NOMO-1 (cell line): ENCODE measurements around the gene SIK1.
"Not testable (repeated sequence)": the region's sequence is repeated elsewhere in the genome, so short reads cannot be mapped to it uniquely, and the experiment has no call there.

Experiments used
- DNase-seq, 2 experiments: peaks; one replicate each; lab custom pipeline; 2025; ENCODE audit not compliant: unreplicated experiment in 2 of 2; lab: John Stamatoyannopoulos, UW

Gene SIK1

DNA sequence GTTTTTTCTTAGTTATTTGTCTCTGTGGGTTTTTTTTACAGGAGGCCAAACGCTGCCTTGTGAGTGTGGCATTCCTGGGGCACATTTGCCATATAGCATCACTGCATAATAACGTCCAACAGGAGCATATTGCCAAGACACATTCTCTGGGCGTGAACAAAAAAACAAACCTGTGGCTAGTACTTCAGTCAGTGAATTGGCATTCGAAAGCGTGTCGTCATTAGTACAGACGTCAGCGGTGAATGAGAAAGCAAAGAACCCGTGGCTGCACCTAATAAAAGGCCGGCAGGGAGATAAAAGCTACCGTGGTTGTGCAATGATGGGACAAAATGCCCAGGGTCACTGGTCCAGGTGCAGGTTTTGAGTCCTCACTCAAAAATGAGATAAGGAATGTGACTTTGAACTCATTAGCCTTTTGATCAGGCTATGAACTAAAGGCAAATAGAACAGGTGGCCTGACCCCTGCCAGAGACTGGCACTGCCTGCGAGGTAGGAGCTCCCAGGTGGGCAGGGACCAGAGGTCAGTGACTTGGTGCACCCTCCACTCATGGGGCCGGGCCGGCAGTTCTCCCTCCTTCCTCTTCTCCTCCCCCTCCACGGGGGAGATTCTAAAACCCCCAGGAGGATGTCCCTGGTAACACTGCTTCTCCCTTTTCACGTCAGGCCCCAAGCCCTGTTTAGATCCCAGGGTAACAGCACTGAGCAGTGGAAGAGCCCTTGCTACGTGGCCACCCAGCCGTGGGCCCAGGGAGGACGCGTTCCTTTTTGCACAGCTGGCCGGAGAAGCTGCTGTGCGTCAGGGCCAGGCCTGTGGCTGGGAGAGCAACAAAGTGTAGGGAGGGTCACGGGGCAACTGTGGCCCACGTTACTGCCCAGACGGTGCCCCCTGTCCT lies 14.2 kb upstream of the SIK1 start:
- not testable (repeated sequence) for DNase-seq

DNA sequence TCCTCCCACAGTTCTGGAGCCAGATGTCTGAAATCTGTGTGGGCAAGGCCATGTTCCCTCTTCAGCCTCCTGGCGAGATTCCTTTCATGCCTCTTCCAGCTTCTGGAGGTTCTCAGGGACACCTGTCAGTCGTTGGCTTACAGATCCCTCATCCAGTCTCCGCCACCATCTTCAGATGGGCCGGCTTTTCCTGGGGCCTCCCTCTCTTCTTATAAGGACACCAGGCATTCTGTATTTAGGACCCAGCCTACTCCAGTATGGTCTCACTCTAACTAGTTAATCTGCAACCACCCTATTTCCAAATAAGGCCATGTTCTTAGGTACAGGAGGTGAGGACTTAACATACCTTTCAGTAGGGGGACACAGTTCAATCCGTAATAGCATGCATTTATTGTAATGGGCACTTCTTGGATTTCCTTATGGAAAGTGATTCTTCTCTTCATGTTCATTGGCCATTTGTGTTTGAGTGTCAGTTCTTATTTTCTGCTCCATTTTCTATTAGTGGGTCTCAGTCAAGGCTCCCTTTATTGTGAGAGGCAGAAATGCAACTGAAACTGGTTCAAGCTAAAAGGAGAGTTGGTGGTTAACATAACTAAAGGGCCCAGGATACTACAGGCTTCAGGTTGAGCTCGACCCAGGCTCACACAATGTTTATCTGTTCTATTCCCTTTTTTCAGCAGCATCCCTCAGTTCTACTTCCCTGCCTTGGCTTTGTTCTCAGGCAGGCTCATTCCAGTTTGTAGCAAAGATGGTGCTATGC lies 12.6 kb upstream of the SIK1 start:
- not testable (repeated sequence) for DNase-seq

DNA sequence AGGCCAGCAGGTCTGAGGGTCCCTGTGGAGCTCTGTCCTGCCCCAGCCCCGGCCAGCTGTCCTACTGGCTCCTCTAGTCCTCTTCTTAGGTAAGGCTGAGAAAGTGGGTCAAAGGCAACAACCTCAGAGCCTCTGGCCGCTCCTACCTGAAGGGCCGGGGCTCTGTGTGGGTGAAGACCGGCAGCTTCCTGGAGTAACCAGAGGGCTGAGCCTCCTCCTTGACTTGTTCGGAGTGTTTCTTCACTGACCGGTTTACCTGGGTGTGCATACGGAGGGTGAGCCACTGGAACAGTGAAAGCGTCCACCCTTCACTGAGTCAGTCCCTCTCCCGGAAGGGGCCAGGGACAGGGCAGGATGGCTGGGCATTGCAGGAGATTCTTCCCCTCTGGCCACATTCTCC lies 9.3 kb upstream of the SIK1 start:
- DNase-seq = not testable (repeated sequence)

DNA sequence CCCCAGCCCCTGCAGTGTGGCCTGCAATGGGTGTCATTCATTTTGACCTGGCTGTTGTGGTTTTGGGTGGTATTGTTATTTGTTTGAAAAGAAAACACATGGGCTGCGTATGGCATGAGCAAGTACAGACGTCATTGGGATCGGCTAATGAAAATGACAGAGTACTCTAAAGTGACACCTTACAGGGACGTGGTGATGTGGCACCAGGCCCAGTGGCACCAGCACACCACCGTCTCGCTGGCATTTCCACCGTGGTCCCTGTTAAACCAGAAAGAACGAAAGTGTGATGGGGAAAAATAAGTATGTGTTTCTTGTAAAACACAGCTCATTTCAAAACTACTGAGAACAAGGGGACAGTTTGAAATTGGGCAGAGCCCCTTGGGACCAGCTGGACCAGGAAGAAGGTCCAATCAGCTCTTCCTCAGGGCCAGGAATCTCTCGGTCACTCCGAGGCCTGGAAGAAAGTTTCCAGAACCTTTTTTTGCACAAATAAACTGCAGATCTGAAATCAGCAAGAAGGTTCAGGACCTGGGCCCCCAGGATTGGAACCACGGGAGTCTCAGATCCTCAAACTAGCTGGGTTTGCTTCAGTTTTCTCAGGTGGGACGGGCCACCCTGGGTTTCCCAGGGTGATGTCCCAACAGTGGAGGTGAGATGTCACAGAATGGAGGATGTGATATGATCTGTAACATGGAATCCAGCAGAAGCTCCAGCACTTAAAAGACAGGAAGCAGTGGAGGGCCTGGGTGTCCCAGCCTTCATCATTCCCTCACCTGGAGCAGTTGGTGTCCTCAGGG lies 6.6 kb upstream of the SIK1 start:
- DNase-seq = not testable (repeated sequence)

DNA sequence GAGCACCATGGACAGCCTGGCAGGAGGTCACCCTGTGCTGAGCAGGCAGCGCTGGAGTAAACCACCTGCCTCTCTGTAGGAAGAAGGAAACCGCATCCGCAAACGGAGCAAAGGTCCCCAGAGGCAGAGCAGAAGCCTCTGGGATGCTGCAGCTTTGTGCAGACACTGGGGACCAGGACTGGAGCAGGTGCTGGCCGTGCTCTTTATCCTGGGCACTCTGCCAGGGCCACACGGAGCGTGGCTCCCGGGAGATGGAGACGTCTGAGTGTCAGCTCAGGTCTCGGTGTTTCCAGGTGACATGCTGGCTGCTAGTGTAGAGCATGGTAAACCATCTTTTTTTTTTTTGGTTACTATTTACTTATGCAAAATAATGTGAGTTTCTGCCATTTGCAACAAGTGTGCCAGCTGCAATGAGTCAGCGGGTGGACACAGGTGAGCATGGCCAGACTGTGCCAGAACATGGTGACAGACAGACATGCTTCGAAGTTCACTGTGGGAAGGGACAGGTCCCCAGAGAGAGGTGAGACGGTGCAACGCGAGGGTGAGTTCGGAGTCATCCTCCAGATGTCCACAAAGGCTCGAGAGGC lies 4.0 kb upstream of the SIK1 start:
- not testable (repeated sequence) for DNase-seq

DNA sequence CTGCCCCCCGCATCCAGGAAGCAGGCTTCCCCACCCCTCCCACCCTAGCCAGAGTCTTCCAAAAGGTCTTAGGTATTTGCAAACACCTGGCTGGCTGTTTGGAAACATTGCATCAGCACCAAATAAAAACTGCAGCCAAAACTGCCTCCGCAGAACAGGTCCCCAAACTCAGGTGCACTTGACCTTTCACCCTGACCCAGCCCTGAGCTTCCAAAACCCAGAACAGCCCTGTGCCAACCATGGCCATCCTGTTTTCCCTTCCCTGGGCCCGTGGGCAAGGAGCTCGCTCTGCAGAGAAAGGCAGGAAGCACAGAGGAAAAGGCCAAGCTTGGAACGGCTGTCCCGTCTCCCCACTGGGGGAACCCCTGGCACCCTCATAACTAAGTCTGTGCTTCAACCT lies 2.0 kb upstream of the SIK1 start:
- not testable (repeated sequence) for DNase-seq

DNA sequence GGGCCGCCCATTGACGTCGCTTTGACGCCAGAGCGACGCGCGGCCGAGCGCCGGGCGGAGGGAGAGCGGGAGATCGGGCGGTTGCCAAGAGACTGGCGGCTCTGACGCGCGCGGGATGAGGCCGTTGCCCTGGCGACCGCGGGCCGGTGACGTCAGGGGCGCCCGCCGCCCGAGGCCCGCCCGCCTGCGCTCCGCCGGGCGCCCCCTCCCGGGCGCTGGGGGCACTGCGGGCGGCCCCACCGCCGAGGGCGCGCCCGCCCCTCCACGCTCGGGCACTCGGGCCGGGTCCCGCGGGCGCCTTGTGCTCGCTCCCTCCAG lies 270 bp upstream of the SIK1 start:
- not testable (repeated sequence) for DNase-seq

DNA sequence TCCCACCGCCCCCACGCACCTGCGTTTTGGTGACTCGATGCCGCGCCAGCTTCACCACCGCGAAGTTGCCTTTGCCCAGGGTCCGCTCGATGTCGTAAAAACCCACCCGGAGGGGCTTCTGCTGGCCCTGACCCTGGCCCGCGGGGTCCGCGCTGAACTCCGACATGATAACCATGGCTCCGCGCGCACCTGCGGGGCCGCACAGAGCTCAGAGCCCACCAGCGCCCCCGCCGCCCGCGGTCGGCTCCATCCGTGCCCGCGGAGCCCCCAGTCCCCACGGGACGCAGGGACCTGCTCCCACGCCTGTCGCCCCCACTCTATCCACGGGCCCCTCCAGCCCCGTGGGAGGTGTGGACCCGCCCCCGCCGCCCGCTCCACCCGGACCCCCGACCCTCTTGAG lies 927 bp downstream of the SIK1 start:
- DNase-seq = not testable (repeated sequence)

DNA sequence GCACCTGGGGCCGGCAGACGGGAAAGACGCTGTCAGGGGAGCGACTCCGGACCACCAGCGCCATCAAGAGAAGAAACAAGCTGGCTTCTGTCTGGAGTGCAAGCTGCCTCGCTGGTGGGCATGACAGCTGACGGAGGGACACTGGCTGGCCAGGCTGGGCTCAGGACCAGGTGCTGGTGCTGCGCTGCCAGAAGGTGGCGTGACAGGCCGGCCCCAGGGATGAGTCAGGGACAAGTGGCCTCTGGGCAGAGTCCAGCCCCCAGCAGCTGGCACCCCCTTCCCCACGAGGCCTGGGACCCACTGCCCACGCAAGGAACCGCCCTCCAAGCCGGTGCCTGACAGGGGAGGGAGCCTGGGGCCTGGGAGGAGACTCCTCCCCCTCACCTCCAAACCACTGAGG lies 7.5 kb downstream of the SIK1 start:
- DNase-seq = not testable (repeated sequence)

DNA sequence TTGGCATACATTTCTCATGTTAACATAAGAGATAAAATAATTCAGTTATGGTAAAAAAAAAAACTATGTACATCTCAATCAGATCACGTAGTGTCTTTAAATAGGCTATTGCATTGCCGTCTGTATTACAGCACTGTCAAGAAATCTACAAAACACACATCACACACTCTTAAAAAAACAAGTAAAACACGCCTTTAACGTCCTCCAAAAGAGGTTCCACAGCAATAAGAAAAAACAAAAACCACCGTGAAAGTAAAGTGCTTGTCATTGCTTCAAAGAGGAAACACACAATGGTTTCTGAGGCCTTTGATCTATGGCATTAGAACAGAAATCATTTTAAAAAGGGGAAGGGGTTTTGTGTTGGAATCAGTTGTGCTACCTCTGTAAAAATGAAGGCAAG lies 12.4 kb downstream of the SIK1 start:
- DNase-seq = not testable (repeated sequence)

DNA sequence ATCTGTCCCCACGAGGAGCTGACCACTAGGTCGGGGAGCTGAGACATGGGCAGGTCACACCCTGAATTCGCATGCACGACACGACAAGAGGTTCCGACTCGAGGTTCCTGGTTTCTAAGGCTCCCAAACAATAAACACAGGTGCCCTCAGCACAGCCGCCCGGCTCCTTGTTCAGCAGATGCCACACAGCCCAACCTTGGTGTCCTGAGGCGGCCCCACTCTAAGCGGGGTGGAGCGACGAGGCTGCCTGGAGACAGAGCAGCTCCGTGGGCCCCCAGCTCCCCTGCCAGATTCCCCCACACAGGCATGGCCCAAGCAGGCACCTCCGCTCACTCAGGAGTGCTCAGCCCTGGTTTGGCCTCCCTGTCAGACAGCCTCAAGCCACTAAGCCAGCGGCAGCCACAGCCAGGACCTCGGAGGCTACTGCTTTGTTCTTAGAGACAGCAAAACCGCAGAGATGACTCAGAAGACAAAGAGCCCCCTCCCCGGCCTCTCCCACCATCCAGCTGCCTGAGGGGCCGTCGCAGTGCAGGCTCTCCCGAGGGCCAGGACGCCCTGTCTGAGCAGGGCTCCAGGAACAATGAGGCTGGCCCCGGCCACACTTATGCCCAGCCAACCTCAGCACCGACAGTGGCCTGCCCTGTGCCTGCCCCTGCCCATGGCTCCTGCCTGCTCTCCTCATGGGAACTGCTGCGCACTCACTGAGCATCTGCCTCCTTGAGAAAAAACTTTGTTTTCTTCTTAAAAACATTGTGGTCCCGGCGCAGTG lies 14.7 kb downstream of the SIK1 start:
- DNase-seq = not testable (repeated sequence)

DNA sequence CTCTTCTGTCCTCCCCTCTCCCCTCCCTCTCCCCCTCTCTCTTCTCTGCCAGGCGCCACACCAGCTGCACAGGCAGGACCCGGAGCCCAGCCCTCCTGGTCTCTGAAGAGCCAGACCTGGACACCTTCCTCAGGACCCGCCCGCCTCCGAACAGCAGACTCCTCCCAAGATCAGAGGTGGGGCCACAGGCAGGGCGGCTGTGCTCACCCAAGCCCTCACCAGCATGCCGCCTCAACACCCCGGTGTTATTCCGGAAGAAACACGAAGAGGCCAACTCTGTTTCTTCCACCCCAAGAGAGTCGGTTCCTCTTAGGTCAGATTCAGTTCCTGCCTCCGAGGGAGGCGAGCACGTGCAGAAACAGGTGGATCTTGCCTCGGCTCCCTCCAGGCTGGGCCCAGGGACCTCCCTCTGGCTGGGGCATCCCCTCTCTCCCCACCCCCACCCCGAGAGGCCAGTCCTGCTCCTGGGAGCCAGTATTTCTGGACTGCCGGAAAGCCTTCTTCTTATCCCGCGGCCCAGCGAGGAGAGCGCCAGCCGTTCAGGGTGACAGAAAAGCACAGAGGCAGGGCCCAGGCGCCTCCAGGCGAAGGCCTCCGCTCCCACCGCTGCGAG lies 16.4 kb downstream of the SIK1 start:
- DNase-seq = not testable (repeated sequence)

DNA sequence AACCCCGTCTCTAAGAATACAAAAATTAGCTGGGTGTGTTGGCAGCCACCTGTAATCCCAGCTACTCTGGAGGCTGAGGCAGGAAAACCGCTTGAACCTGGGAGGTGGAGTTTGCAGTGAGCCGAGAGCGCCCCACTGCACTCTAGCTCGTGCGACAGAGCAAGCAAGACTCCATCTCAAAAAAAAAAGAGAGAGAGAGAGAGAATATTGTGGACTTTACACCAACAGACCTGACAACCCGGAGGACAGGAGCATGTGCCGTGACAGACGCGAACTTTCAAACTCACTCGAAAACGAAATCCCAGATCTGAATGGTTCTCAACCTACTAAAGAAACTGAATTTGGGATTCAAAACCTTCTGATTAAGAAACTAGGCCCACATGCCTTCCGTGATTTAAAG lies 19.8 kb downstream of the SIK1 start:
- DNase-seq = not testable (repeated sequence)

DNA sequence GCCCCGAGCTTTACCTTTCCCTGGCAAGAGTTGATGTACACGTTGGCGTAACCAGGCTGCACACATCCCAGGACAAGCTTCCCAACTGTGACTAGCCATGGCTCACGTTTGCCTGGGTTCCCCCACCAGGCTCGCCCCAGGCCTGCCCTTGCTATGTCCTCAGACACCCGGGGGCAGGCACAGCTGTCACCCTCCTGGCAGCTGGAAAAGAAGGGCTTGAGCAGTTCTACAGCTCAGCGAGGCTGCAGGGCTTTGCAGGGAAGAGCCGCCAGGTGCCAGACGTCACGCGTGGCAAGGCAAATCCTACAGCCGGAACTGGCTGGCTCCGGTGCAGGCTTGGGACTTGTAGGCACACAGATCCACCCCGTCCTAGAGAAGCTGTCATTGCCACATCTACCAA lies 22.5 kb downstream of the SIK1 start:
- DNase-seq = not testable (repeated sequence)

DNA sequence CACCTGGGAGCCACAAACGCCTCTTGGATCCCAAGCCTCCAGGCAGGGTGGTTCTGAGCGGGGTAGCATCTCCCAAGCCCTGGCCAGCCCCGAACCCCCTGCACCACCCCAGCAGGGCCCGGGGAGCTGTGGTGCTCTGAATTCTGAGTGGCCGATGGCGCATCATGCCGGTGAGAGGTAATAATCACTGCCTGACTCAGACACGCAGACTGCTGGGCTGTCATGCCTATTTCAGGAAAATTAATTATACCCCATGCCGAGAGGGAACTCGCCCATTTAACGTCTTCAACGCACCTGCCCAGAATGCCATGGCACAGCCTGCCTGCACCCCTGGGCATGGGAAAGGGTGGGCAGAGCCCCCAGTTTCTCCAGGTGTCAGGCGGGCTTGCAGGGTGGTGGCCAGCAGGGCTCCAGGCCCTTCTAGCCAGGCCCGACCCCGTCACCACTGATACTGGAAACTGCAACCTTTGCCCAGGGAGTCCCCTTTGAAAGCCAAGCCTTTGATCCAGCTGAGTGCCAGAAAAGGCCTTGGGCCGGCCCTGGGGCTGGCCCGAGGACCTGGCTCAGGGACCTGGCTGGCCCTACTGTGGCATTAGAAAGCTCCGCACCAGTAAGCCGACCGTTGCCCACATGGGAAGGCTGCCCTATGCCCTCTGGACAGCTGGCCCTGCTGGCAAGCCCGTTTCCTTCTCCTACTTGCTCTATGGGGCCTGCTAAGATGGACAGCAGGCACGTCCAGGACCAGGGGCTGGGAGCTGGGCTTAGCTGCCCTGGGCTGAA lies 23.1 kb downstream of the SIK1 start:
- DNase-seq = not testable (repeated sequence)

DNA sequence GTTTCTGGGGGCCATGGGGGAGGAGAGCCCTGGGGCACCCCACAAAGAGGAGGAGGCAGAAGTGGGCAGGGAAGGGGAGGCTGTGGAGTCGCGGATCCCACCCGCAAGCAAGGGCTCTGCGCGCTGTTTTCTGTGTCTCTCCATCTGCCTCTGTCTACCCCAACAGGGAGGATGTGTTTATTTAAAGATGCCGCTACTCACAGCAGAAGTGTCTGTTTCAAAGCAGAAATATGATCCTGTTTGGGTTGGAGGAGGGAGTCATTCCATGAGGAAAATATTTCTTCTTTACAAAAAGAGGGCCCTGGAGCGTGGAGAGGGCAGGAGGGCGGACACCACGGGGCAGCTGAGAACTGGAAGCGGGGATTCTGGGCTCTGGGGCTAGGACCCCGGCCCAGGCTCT lies 25.8 kb downstream of the SIK1 start:
- not testable (repeated sequence) for DNase-seq

DNA sequence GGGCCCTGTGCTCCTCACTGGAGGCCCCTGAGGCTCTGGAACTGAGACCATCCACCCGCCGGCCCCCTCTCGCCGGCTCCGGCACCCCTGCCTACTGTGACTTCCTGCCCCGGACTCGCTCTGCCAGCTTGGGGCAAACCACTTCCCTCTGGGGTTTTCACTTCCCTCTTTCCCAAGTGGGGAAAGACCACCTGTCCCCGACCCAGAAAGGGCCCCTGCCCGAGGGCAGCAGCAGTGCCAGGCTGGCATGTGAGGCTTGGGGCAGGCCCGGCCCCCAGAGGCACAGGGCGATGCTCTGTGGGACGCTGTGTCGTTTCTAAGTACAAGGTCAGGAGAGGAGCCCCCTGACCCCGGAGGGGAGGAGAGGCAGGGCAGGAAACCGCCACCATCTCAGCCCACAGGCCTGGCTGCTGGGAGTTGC lies 27.3 kb downstream of the SIK1 start:
- not testable (repeated sequence) for DNase-seq

DNA sequence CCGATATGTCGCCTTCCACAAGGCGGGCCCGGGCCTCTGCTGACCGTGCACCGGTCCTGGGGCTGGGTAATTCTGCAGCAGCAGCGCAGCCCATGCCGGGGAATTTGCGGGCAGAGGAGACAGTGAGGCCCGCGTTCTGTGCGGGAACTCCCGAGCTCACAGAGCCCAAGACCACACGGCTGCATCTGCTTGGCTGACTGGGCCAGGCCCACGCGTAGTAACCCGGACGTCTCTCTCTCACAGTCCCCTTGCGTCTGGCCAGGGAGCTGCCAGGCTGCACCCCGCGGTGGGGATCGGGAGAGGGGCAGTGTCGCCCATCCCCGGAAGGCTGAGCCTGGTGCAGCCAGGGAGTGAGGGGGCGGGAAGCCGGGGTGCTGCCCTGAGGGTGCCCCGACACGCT lies 27.8 kb downstream of the SIK1 start:
- not testable (repeated sequence) for DNase-seq

DNA sequence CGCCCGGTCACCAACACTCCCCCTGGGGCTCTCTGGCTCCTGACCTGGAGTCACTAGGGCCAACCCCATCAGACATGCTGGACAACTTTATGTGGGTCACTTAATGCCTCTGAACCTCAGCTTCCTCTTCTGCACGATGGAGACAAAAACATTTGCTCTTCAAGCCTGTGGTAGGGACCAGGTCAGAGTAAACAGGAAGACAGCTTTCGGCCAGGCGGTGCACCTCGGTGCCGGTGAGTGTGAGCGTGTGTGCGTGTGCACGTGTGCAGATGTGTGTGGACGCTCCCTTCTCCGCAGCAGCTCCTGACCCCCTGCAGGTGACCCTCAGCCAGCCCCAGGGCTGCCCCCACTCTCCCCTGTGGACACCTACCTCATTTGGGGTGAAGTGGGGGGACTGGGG lies 28.4 kb downstream of the SIK1 start:
- not testable (repeated sequence) for DNase-seq
